Measurements from ENCODE around the gene ZNF296. TPM values are rescaled to one million over a fixed set of nuclear protein-coding genes. Genes with fewer than 3 reads are reported as not detected.

The ZNF296 gene
- total and polyA plus RNA-seq, 2 donors (not counting 3 experiments of a cell fraction or from before 2014, with no cell fraction given) = 0.35 to 1.8 TPM

DNA sequence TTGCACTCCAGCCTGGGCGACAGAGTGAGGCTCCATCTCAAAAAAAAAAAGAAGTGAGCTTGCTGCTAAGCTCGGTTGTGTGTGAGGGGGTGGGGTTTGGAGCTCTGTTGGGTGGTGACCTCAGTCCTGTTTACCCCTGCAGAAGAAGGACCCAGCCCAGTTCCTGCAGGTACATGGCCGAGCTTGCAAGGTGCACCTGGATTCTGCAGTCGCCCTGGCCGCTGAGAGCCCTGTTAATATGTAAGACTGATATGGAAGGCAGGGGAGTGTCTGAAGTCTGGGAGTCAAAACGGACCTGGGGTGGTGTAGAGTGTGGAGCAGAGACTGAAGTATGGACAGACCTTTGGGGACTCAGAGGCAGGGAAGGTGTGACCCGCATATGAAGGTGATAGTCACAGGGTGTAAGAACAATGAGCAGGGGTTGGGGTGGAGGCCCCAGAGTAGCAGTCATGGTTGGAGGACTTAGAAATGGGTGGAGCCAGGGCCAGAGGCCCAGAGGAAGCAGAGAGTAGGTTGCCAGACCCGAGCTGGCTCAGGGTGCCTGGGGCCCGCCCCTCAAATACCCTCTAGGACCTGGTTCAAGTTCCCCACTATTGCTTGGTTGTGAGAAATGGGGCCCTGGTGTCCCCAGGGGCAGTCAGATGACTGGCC is 24.2 kb downstream of the ZNF296 start:
- intact Hi-C loops (cut with micrococcal nuclease) = no loop called here

More for the DNA sequence above, 24.2 kb downstream of the ZNF296 start:
- FAIRE-seq (no peak), DNase-seq (ENCODE audit: low read depth, low spot score) (no peak)
- no peak overlapping the region for H3K4me2 ChIP-seq (ENCODE audit: insufficient read depth, low read length)
- H3K9me3 ChIP-seq (replicated peaks; ENCODE audit: control insufficient read depth, insufficient read depth, low read length) = no peaks in the 10 kb centered on the region
- no peak overlapping the region for H3K27ac ChIP-seq (ENCODE audit: insufficient read depth, low read depth, low read length)
- peaks cover 8 to 29% of the 10 kb centered on the region in 2 experiments for H3K36me3 ChIP-seq (ENCODE audit: control insufficient read depth in 2 of 2, extremely low read depth in 1 of 2, insufficient read depth in 2 of 2, low read length in 2 of 2)
- ChIA-PET POLR2A (interaction anchor here (1.1 kb wide), 1 partner anchor 13 kb away, joined by 7 read pairs; no protein-coding TSS in a partner anchor), CTCF (interaction anchor here (1.4 to 1.6 kb wide), 2 partner anchors 8 to 35 kb away, joined by 5 to 9 read pairs; no protein-coding TSS in a partner anchor)
- TF ChIP-seq FOS (IDR thresholded peaks at IDR 0.05; ENCODE audit: borderline replicate concordance, insufficient read depth, low read length) (no peak), GATA2 (IDR thresholded peaks at IDR 0.05; ENCODE audit: insufficient read depth, insufficient read length, low read depth, low read length) (no peak), MYC (IDR thresholded peaks at IDR 0.05; ENCODE audit: low read depth, low read length) (no peak), POLR2A (IDR thresholded peaks at IDR 0.05; ENCODE audit: low read depth, low read length) (no peak), MAX (IDR thresholded peaks at IDR 0.05; ENCODE audit: insufficient read depth, insufficient read length) (no peak), POLR2AphosphoS5 (IDR thresholded peaks at IDR 0.05; ENCODE audit: insufficient read depth, low read depth, low read length) (no peak)
- TF ChIP-seq, protein P1, sequence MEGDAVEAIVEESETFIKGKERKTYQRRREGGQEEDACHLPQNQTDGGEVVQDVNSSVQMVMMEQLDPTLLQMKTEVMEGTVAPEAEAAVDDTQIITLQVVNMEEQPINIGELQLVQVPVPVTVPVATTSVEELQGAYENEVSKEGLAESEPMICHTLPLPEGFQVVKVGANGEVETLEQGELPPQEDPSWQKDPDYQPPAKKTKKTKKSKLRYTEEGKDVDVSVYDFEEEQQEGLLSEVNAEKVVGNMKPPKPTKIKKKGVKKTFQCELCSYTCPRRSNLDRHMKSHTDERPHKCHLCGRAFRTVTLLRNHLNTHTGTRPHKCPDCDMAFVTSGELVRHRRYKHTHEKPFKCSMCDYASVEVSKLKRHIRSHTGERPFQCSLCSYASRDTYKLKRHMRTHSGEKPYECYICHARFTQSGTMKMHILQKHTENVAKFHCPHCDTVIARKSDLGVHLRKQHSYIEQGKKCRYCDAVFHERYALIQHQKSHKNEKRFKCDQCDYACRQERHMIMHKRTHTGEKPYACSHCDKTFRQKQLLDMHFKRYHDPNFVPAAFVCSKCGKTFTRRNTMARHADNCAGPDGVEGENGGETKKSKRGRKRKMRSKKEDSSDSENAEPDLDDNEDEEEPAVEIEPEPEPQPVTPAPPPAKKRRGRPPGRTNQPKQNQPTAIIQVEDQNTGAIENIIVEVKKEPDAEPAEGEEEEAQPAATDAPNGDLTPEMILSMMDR (IDR thresholded peaks at IDR 0.05; ENCODE audit: extremely low read depth in 1 of 2, insufficient read depth in 1 of 2, low read depth in 1 of 2, low read length in 2 of 2) = no peak
- no peak overlapping the region for H3K9ac ChIP-seq (replicated peaks; ENCODE audit: extremely low read depth, insufficient read depth, low read length)
- no peak overlapping the region for H2AFZ ChIP-seq (ENCODE audit: low read depth, low read length)
- BruUV-seq (replicated peaks) = no TSS peak
- H3K79me2 ChIP-seq (ENCODE audit: control insufficient read depth, insufficient read depth, low read length) = peaks cover 29% of the 10 kb centered on the region
- no peaks in the 10 kb centered on the region for H4K20me1 ChIP-seq (replicated peaks; ENCODE audit: control insufficient read depth, extremely low read depth, insufficient read depth, low read length)
- H3K4me1 ChIP-seq (ENCODE audit: control insufficient read depth, extremely low read depth, insufficient read depth, low read length) = no peaks in the 10 kb centered on the region
- H3K27me3 ChIP-seq (ENCODE audit: control insufficient read depth in 2 of 2, insufficient read depth in 2 of 2, low read length in 2 of 2) = no peaks in the 10 kb centered on the region
- H3K4me3 ChIP-seq (replicated peaks in 1 of 3; ENCODE audit: insufficient read depth in 1 of 3, low read depth in 1 of 3, low read length in 3 of 3) = no peak overlapping the region
- dilution Hi-C loops (cut with MboI; ENCODE audit: extremely low pct_ligation_motif_present, low sequenced_read_pairs) = no loop called here
- H3K9me1 ChIP-seq (replicated peaks; ENCODE audit: control insufficient read depth, extremely low read depth, insufficient read depth, low read length) = no peaks in the 10 kb centered on the region
